ENCODE measurements around the gene NKTR.
"Not testable (repeated sequence)": the region's sequence is repeated elsewhere in the genome, so short reads cannot be mapped to it uniquely, and the experiment has no call there.

NKTR gene

DNA sequence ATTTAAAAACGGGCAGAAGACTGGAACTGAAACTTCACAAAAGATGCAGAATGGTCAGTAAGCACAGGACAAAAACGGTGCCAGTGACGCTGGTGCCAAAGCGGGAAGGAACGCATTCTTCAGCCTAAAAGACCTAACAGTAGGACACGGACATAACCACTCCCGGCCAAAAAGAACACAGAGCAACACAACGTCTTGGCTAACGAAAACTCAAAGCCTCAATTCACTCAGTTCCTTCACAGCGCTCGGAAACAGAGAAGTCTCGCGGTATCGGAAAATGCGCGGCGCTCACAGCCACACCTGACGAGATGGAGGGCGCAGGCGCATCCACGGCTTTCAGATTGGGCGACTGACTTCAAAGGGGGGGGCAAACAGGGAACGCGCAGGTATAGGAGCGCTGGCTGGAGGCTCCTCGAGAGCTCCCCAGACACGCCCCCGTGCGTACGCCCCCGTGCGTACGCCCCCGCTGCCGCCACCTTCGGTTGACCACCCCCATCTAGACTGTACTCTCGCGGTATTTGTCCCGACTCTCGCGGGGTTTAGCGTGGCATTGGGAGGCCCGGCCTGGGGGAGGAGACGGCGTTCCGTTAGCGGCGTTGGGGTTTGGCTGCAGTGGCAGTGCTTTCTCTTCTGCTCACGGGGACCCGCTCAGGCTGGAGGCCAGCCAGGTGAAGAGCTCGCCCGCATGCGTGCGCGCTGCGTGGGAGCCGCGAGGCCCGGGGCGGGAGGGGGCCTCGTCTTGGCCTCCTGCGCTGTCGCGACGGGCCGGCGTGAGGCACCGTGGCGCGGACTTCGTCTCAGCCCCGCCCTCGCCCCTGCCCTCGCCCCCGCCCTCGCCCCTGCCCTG lies at the start of gene NKTR:
NKTR (plus strand) TSS at position 576 of the 847 bp plus-strand sequence. CDS start 321 bp downstream, outside the sequence.
- TF ChIP-seq, protein P1, sequence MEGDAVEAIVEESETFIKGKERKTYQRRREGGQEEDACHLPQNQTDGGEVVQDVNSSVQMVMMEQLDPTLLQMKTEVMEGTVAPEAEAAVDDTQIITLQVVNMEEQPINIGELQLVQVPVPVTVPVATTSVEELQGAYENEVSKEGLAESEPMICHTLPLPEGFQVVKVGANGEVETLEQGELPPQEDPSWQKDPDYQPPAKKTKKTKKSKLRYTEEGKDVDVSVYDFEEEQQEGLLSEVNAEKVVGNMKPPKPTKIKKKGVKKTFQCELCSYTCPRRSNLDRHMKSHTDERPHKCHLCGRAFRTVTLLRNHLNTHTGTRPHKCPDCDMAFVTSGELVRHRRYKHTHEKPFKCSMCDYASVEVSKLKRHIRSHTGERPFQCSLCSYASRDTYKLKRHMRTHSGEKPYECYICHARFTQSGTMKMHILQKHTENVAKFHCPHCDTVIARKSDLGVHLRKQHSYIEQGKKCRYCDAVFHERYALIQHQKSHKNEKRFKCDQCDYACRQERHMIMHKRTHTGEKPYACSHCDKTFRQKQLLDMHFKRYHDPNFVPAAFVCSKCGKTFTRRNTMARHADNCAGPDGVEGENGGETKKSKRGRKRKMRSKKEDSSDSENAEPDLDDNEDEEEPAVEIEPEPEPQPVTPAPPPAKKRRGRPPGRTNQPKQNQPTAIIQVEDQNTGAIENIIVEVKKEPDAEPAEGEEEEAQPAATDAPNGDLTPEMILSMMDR (IDR thresholded peaks at IDR 0.05; ENCODE audit: low read depth, low read length), result no peak
- DNase-seq (ENCODE audit: low read depth, low spot score), result peak; percentile 99
- H3K4me3 ChIP-seq (ENCODE audit: low read depth, low read length), result peak within 1 kb of the TSS; percentile 90
- in situ Hi-C loops (cut with HindIII; ENCODE audit: low sequenced_read_pairs), result no loop called here

DNA sequence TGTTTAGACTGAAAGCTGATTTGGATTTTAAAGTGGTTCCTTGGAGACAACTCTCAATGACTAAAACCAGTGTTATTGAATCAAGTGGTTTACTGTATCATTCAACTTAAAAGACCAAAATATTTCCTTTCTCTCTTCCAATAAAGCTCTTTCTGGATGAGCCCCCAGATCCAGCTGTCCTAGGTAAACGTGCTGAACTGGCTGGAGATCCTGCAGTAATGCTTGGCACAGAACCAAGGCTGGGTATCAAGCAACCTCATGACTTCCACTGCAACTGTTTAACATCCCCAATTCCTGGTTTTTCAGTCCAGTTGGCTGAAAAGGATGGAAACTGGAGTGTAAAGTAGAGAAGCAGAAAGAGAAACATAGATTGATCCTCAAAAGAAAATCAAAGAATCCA lies 47.7 kb upstream of the NKTR start:
- H3K4me3 ChIP-seq (ENCODE audit: low read depth, low read length), result no peak overlapping the region
- TF ChIP-seq, protein P1 (IDR thresholded peaks at IDR 0.05; ENCODE audit: low read depth, low read length), result no peak
- in situ Hi-C loops (cut with HindIII; ENCODE audit: low sequenced_read_pairs), result no loop called here

DNA sequence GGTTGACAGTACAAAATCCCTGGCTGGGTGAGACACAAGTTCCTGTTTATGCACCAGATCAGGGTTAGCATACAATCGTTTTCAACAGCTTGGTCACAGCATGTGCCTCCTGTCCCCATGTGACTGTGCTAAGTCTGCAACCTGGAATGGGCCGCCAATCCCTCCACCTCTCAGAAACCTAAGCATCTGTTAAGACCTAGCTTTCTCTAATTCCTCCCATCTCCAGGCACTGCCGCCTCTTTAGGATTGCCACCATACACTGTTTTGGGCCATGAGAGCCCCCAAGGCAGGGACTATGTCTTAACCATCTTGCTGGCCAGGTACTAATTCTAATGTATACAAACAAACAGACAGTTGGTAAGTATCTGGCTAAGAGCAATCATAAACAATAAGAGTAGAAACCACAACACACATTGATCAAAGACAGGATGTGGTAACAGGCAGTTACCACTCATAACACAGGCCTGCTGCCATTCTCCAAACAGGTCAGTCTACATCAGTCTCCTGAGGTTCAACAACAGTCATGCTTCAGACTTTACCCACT lies 44.3 kb upstream of the NKTR start:
- H3K4me3 ChIP-seq (ENCODE audit: low read depth, low read length), result no peak overlapping the region
- in situ Hi-C loops (cut with HindIII; ENCODE audit: low sequenced_read_pairs), result no loop called here
- TF ChIP-seq, protein P1 (IDR thresholded peaks at IDR 0.05; ENCODE audit: low read depth, low read length), result no peak
- no peak for DNase-seq (ENCODE audit: low read depth, low spot score)

More for the DNA sequence above, 47.7 kb upstream of the NKTR start:
- no peak for DNase-seq (ENCODE audit: low read depth, low spot score)

DNA sequence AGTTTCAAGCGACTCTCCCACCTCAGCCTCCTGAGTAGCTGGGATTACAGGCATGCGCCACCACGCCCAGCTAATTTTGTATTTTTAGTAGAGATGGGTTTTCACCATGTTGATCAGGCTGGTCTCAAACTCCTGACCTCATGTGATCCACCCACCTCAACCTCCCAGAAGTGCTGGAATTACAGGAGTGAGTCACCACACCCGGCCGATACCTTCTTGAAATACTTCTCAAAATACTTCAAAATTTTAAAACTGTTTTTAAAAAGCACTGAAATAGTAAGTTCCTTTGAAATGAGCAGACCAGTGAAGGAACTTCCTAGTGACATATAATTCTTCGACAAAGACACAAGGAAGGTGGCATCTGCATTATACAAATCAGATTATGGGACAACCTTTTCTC lies 43.7 kb upstream of the NKTR start:
- DNase-seq (ENCODE audit: low read depth, low spot score); in situ Hi-C loops (cut with HindIII; ENCODE audit: low sequenced_read_pairs); H3K4me3 ChIP-seq (ENCODE audit: low read depth, low read length): not testable (repeated sequence)

DNA sequence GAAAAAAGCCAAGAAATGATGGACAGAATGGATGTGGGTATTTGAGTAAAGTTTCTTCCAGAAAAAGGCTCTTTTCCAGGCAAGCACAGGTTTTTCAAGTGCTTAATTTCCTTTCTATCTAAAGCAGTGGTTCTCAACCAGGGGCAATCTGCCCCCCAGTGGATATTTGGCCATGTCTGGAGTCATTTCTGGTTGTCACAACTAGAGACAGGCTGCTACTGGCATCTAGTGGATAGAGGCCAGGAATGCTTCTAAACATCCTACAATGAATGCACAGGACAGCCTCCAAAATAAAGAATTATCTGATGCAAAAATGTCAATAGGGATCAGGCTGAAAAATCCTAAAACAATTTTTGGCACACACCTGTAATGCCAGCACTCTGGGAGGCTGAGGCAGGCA lies 42.6 kb upstream of the NKTR start:
- no peak for DNase-seq (ENCODE audit: low read depth, low spot score)
- no peak overlapping the region for H3K4me3 ChIP-seq (ENCODE audit: low read depth, low read length)
- in situ Hi-C loops (cut with HindIII; ENCODE audit: low sequenced_read_pairs), result no loop called here
- TF ChIP-seq, protein P1 (IDR thresholded peaks at IDR 0.05; ENCODE audit: low read depth, low read length), result no peak

DNA sequence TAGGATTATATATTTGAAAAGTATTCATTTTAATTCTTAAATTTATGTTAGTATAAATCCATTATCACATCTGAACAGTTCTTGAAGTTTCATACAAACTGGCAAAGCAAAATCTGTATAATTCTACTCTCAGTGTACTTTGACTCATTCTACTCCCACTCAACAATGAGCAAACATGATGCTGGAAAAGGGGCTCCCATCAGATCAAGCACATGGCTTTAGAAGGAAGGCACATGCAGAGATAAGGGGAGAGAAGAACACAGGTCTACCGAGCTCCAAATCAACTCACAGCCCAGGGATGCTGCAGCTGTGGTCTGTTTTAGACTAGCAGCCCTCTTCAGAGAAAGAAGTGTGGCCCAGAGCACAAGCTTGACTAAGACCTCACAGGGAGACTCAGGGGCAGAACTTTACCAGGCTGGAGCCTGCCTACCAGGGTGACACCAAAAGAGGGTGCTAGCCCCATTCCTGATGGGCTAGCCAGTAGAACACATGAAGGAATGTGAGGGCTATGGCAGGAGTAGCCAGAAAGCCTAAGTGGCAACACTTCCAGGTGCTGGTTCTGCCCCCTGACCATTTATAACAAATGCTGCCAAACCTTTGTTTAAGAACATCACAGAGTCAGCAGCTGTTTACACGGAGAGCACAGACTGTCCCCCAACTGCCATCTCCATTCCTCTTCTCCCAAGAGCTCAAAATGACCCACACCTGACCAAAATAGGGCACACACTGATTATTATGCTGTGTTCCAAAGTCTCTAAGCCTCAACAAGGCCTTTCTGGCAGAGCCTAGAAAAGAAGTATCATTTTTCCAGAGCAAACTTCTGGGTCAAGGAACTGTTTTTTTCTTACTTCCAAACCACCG lies 38.2 kb upstream of the NKTR start:
- no peak for DNase-seq (ENCODE audit: low read depth, low spot score)
- H3K4me3 ChIP-seq (ENCODE audit: low read depth, low read length), result no peak overlapping the region
- in situ Hi-C loops (cut with HindIII; ENCODE audit: low sequenced_read_pairs), result no loop called here

More for the DNA sequence above, 38.2 kb upstream of the NKTR start:
- TF ChIP-seq, protein P1 (IDR thresholded peaks at IDR 0.05; ENCODE audit: low read depth, low read length), result no peak

Data from astrocyte of the spinal cord (primary cell).